Vagina (tissue), 2 donors: ENCODE data around the gene GSG1L.

Experiments used
- CTCF ChIP-seq, 3 experiments: fragments of 450-650 bp in 2 of 3; fragments of 200-600 bp in 1 of 3; sonication (generic) in 1 of 3; IDR thresholded peaks; one replicate each; pipeline ENCODE4 v1.5.1; 2017 to 2019; ENCODE audit warnings: antibody characterized with exemption in 3 of 3, mild to moderate bottlenecking in 2 of 3, moderate library complexity in 2 of 3
- POLR2A ChIP-seq, 2 donors: fragments of 450-650 bp; IDR thresholded peaks; one replicate each; pipeline ENCODE4 v1.6.1; 2017; ENCODE audit warnings: antibody characterized with exemption in 2 of 2, mild to moderate bottlenecking in 2 of 2, moderate library complexity in 2 of 2
- POLR2AphosphoS5 ChIP-seq, 2 donors: sonication (generic); formaldehyde crosslinking; IDR thresholded peaks; one replicate each; pipeline ENCODE4 v1.9.0; 2017; ENCODE audit warnings: antibody characterized with exemption in 2 of 2, mild to moderate bottlenecking in 2 of 2, low read depth in 1 of 2; ENCODE audit not compliant: insufficient read depth in 1 of 2

- TF ChIP-seq CTCF (IDR thresholded peaks at IDR 0.05) (no peak), POLR2AphosphoS5 (IDR thresholded peaks at IDR 0.05; ENCODE audit: insufficient read depth in 1 of 2, low read depth in 1 of 2) (no peak), POLR2A (IDR thresholded peaks at IDR 0.05) (no peak)
These were observed 1.2 kb downstream of the GSG1L start for GRCh38 chr16:28062261-28062846.
